NT2/D1 (cell line): ENCODE measurements around the gene TBXAS1.

Experiments
- SUZ12 ChIP-seq: IDR thresholded peaks from 2 replicates; pipeline ENCODE4 v1.6.1; 2011; ENCODE audit not compliant: insufficient read length, insufficient read depth; ENCODE audit errors: extremely low read depth
- ZNF274 ChIP-seq: IDR thresholded peaks from 2 replicates; pipeline ENCODE4 v1.6.1; 2011; ENCODE audit warnings: mild to moderate bottlenecking, low read depth, low read length

DNA sequence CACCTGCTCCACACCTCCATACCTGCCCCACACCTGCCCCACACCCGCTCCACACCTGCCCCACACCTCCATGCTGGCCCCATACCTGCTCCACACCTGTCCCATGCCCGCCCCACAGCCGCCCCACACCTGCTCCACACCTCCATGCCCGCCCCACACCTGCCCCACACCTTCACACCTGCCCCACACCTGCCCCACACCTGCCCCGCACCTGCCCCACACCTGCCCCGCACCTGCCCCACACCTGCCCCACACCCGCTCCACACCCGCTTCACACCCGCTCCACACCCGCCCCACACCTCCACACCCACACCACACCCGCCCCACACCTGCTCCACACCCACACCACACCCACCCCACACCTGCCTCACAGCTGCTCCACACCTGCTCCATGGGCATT is 180.7 kb downstream of the TBXAS1 start:
- TF ChIP-seq ZNF274: no peak
- TF ChIP-seq SUZ12: no peak
